Gastrocnemius medialis (tissue), 4 donors: ENCODE measurements around the gene SPINK4. TPM values are rescaled to one million over a fixed set of nuclear protein-coding genes. Genes with fewer than 3 reads are reported as not detected.
A peak's percentile ranks its signal among the peaks of the same experiment; 100 is the strongest.

Source experiments
- ATAC-seq, 2 donors: fragments of 150-250 bp; one replicate each; pipeline ENCODE4 v1.9.1; 2016
- DNase-seq, 2 donors: peaks; one replicate each; pipeline ENCODE4 v3.0.0-alpha.2; 2019
- H3K27ac ChIP-seq, 4 donors: fragments of 200-600 bp; sonication (generic); 1 replicate in 1 of 4; 2 replicates in 3 of 4; pipeline ENCODE4 v1.5.1; 2016 to 2018; ENCODE audit warnings: mild to moderate bottlenecking in 2 of 4, moderate library complexity in 1 of 4
- H3K27me3 ChIP-seq, 3 donors: fragments of 200-600 bp; sonication (generic) in 2 of 3; 1 replicate in 1 of 3; 2 replicates in 2 of 3; pipeline versions ENCODE4 v1.5.1 to v1.6.0; 2016 to 2019; ENCODE audit warnings: mild to moderate bottlenecking in 1 of 3, moderate library complexity in 1 of 3
- H3K36me3 ChIP-seq, 2 donors: fragments of 200-600 bp; sonication (generic) in 1 of 2; one replicate each; pipeline ENCODE4 v1.5.1; 2017 to 2018
- H3K4me1 ChIP-seq, 2 donors: fragments of 200-600 bp; sonication (generic) in 1 of 2; one replicate each; pipeline ENCODE4 v1.5.1; 2016 to 2017; ENCODE audit warnings: mild to moderate bottlenecking in 2 of 2
- H3K4me3 ChIP-seq, 4 donors: fragments of 200-600 bp; sonication (generic) in 3 of 4; 1 replicate in 1 of 4; 2 replicates in 3 of 4; pipeline ENCODE4 v1.5.1; 2016 to 2019; ENCODE audit warnings: mild to moderate bottlenecking in 2 of 4
- H3K9me3 ChIP-seq, 3 donors: fragments of 200-600 bp; sonication (generic) in 2 of 3; 1 replicate in 1 of 3; 2 replicates in 2 of 3; pipeline ENCODE4 v1.5.1; 2016 to 2019
- POLR2A ChIP-seq, 2 donors: fragments of 450-650 bp; IDR thresholded peaks; one replicate each; pipeline ENCODE4 v1.6.1; 2017; ENCODE audit warnings: antibody characterized with exemption in 2 of 2, mild to moderate bottlenecking in 2 of 2, moderate library complexity in 2 of 2
- in situ Hi-C, 4 donors: fragments of 200-750 bp; cut with MboI; loops; one replicate each; pipeline versions ENCODE4 v1.15.0 to v1.8.0; 2017; ENCODE audit warnings: low sequenced_read_pairs in 4 of 4
- intact Hi-C: fragments of 100-400 bp; cut with DNase I; formaldehyde crosslinking; loops from one replicate; pipeline ENCODE4 v1.15.1; 2023; ENCODE audit warnings: low total_unique reads
- total RNA-seq, 4 donors: library from RNA; depleted of rRNA; stranded (reverse); fragments of >200 nt; gene quantifications; one replicate each; pipeline versions ENCODE4 v1.1.0 to v1.2.3, GENCODE V29; 2016
- TF ChIP-seq, protein P1 (sequence below), 5 experiments: fragments of 450-650 bp in 3 of 5; fragments of 200-600 bp in 2 of 5; sonication (generic) in 2 of 5; IDR thresholded peaks in 4 of 5; conservative IDR thresholded peaks in 1 of 5; 1 replicate in 4 of 5; 2 replicates in 1 of 5; pipeline ENCODE4 v1.5.1; 2016 to 2019; ENCODE audit warnings: antibody characterized with exemption in 5 of 5, mild to moderate bottlenecking in 3 of 5, moderate library complexity in 3 of 5

Gene SPINK4
- total RNA-seq, 4 donors from 2014 or later = not detected

DNA sequence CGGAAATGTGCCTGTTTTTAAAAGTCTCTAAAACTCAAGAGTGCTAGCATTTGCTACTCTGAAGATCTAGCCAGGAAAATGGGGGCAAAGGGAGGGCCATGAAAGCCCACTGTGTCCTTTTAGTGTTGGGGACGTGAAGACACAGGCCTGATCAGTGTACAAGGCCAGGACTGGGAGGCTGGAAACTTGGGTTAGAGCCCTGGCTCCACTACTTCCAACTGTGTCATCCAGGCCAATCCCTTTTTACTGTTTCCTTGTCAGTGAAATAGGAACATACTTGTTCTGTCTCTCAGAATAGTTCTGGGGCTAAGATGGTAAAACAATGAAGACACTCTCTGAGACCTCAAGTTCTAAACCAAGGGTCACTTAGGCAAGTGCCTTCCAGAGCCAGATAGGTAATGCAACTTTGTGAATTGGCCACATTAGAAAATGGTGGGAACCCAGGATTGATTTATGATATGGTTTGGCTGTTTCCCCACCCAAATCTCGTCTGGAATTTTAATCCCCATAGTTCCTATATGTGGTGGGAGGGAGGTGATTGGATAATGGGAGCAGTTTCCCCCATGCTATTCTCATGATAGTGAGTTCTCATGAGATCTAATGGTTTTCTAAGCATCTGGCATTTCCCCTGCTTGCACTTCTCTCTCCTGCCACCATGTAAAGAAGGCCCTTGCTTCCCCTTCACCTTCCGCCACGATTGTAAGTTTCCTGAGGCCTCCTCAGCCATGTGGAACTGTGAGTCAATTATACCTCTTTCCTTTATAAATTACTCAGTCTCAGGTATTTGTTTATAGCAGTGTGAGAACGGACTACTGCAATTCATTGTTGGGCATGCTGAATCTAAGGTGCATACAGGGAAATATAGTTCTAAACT lies 42.5 kb upstream of the SPINK4 start:
- Histone ChIP-seq H3K36me3 (no peaks in the 10 kb centered on the region), H3K27ac (peak overlapping the region; percentile 43 to 56 (median 48)), H3K9me3 (no peaks in the 10 kb centered on the region), H3K4me3 (no peak overlapping the region), H3K4me1 (peaks cover 19 to 22% of the 10 kb centered on the region in 2 donors), H3K27me3 (no peaks in the 10 kb centered on the region)
- intact Hi-C loops = no loop called here
- in situ Hi-C loops = no loop called here
- DNase-seq (peak in 1 of 2 donors; percentile 28), ATAC-seq (peak; percentile 61 to 70)
- TF ChIP-seq, protein P1, sequence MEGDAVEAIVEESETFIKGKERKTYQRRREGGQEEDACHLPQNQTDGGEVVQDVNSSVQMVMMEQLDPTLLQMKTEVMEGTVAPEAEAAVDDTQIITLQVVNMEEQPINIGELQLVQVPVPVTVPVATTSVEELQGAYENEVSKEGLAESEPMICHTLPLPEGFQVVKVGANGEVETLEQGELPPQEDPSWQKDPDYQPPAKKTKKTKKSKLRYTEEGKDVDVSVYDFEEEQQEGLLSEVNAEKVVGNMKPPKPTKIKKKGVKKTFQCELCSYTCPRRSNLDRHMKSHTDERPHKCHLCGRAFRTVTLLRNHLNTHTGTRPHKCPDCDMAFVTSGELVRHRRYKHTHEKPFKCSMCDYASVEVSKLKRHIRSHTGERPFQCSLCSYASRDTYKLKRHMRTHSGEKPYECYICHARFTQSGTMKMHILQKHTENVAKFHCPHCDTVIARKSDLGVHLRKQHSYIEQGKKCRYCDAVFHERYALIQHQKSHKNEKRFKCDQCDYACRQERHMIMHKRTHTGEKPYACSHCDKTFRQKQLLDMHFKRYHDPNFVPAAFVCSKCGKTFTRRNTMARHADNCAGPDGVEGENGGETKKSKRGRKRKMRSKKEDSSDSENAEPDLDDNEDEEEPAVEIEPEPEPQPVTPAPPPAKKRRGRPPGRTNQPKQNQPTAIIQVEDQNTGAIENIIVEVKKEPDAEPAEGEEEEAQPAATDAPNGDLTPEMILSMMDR (IDR thresholded peaks at IDR 0.05 in 4 of 5, conservative IDR thresholded peaks at IDR 0.05 in 1 of 5) = peak in 3 of 5 experiments; percentile 10 to 40 (median 27)
- no peak for TF ChIP-seq POLR2A (IDR thresholded peaks at IDR 0.05)

DNA sequence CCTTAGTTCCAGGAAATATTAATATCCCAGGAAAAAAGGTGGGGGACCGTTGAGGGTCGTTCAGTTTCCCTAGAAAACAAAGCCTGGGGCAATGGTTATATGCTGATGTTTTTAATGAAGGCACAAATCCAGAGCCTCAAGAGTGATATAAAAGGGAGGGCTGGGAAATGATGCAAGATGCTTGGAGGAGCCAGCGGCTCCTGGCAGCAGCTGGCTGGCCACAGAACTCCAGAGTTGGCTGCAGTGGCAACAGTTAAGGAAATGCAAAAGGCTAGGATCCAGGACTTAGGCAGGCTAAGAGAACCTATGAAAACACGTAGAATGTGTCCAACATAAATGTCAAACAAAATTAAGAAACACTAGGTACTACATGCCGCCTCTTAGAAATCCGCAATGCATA lies 41.8 kb upstream of the SPINK4 start:
- intact Hi-C loops (no loop called here), in situ Hi-C loops (no loop called here)
- H3K4me3 ChIP-seq = peak overlapping the region in 1 of 4 donors; percentile 8
- H3K36me3 ChIP-seq = no peaks in the 10 kb centered on the region
- H3K27me3 ChIP-seq = no peaks in the 10 kb centered on the region
- H3K4me1 ChIP-seq = peaks cover 19 to 22% of the 10 kb centered on the region in 2 donors
- H3K27ac ChIP-seq = peak overlapping the region; percentile 43 to 56 (median 48)
- no peak for TF ChIP-seq POLR2A (IDR thresholded peaks at IDR 0.05)
- TF ChIP-seq, protein P1 (IDR thresholded peaks at IDR 0.05 in 4 of 5, conservative IDR thresholded peaks at IDR 0.05 in 1 of 5) = peak in 1 of 5 experiments; percentile 2
- peak; percentile 94 for ATAC-seq
- DNase-seq = peak; percentile 47 to 73
- H3K9me3 ChIP-seq = no peaks in the 10 kb centered on the region

DNA sequence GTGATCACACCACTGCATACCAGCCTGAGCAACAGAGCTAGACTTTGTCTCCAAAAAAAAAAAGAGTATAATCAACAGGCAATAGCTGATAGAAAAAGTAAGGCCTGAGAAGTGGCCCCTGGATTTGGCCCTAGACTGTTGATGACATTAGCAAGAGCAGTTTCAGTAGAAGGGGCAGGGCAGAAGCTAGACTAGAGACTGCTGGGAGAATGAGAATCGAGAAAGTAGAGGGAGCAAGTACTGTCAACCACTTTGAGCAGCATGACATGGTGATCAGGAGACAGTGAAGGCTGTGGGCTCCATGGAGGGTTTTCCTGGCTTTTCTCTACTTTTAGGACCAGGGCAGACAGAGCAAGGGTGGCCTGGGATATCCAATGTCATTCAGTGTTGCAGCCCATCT lies 37.9 kb upstream of the SPINK4 start:
- Histone ChIP-seq H3K4me3 (no peak overlapping the region), H3K9me3 (no peaks in the 10 kb centered on the region), H3K27ac (peak overlapping the region in 2 of 4 donors; percentile 2 to 35), H3K36me3 (no peaks in the 10 kb centered on the region), H3K27me3 (no peaks in the 10 kb centered on the region), H3K4me1 (peaks cover 18 to 20% of the 10 kb centered on the region in 2 donors)
- in situ Hi-C loops = no loop called here
- no peak for TF ChIP-seq POLR2A (IDR thresholded peaks at IDR 0.05)
- intact Hi-C loops = no loop called here
- ATAC-seq (no peak), DNase-seq (no peak)

DNA sequence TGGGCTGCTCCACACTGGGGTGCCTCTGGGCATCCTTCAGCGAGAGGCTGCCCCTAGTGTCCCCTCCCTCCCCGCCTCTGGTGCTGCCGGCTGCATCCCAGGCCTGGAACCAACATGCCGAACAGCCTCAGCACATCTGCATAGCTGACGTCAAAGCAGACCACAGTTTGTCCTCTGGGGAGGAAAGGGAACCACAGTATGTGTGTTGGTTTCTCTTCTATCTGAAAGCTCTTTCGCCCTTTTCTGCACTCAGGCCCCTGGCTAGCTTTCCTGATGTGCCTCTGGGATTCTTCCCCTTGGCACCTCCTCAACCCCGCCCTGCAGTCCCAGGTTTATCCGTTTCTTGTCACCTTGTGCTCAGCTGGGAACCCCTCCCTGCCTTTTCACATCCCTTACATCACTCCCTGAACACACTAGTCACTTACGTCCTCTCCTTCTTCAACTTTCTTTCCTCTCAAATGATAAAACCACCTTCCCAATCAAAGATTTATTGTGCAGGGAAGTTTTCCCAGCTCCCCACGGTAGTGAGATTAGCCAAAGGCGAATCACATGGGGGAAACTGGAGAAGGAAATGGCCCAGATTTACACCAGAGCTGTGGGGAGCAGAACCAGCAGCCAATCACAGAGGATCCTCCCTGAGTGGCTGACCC lies 37.3 kb upstream of the SPINK4 start:
- in situ Hi-C loops = no loop called here
- H3K4me3 ChIP-seq = no peak overlapping the region
- intact Hi-C loops = no loop called here

More for the DNA sequence above, 37.3 kb upstream of the SPINK4 start:
- Histone ChIP-seq H3K27me3 (no peaks in the 10 kb centered on the region), H3K27ac (peak overlapping the region in 3 of 4 donors; percentile 2 to 62 (median 35)), H3K36me3 (no peaks in the 10 kb centered on the region), H3K9me3 (no peaks in the 10 kb centered on the region), H3K4me1 (peaks cover 12 to 13% of the 10 kb centered on the region in 2 donors)
- peak; percentile 32 to 41 for ATAC-seq
- DNase-seq = peak; percentile 41 to 46
- TF ChIP-seq, protein P1 (IDR thresholded peaks at IDR 0.05 in 4 of 5, conservative IDR thresholded peaks at IDR 0.05 in 1 of 5) = no peak
- TF ChIP-seq POLR2A (IDR thresholded peaks at IDR 0.05) = no peak
